ENCODE data around the gene GAS2L1.

GAS2L1 gene

GRCh38 chr22:29319072-29319471, 12.6 kb downstream of the GAS2L1 start:
- no peak for DNase-seq (ENCODE audit: low read depth)
- TF ChIP-seq, protein P1, sequence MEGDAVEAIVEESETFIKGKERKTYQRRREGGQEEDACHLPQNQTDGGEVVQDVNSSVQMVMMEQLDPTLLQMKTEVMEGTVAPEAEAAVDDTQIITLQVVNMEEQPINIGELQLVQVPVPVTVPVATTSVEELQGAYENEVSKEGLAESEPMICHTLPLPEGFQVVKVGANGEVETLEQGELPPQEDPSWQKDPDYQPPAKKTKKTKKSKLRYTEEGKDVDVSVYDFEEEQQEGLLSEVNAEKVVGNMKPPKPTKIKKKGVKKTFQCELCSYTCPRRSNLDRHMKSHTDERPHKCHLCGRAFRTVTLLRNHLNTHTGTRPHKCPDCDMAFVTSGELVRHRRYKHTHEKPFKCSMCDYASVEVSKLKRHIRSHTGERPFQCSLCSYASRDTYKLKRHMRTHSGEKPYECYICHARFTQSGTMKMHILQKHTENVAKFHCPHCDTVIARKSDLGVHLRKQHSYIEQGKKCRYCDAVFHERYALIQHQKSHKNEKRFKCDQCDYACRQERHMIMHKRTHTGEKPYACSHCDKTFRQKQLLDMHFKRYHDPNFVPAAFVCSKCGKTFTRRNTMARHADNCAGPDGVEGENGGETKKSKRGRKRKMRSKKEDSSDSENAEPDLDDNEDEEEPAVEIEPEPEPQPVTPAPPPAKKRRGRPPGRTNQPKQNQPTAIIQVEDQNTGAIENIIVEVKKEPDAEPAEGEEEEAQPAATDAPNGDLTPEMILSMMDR (IDR thresholded peaks at IDR 0.05; ENCODE audit: low read length, missing control alignments), result no peak
- no peak overlapping the region for H3K4me3 ChIP-seq (replicated peaks; ENCODE audit: low read depth, low read length)

- no peak overlapping the region for H3K4me3 ChIP-seq (replicated peaks; ENCODE audit: low read depth, low read length)
- no peak for DNase-seq (ENCODE audit: low read depth)
- TF ChIP-seq, protein P1 (IDR thresholded peaks at IDR 0.05; ENCODE audit: low read length, missing control alignments), result peak; percentile 26
Measured at GRCh38 chr22:29320546-29320945, 14.1 kb downstream of the GAS2L1 start.

GRCh38 chr22:29323641-29324040, 17.2 kb downstream of the GAS2L1 start:
- DNase-seq (ENCODE audit: low read depth), result no peak
- H3K4me3 ChIP-seq (replicated peaks; ENCODE audit: low read depth, low read length), result no peak overlapping the region
- TF ChIP-seq, protein P1 (IDR thresholded peaks at IDR 0.05; ENCODE audit: low read length, missing control alignments), result no peak

DNA sequence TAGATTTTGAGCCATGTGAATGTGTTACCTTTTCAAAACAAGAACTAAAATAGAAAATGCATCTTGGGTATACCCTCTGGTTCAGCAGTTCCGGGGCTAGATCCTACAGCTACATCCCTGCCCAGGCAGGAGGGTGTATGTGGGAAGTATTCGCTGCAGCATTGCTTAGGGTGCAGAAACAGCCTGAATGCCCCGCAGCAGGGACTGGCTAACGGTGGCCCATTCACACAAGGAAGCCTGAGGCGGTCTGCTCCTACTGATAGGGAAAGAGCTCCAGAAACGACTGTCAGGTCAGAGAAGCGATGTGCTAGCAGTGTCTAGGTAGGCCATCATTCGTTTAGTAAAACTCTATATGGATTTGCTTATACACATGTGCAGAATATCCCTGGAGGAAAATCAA, 18.9 kb downstream of the GAS2L1 start:
- H3K4me3 ChIP-seq (replicated peaks; ENCODE audit: low read depth, low read length), result no peak overlapping the region
- no peak for DNase-seq (ENCODE audit: low read depth)
- TF ChIP-seq, protein P1 (IDR thresholded peaks at IDR 0.05; ENCODE audit: low read length, missing control alignments), result no peak

DNA sequence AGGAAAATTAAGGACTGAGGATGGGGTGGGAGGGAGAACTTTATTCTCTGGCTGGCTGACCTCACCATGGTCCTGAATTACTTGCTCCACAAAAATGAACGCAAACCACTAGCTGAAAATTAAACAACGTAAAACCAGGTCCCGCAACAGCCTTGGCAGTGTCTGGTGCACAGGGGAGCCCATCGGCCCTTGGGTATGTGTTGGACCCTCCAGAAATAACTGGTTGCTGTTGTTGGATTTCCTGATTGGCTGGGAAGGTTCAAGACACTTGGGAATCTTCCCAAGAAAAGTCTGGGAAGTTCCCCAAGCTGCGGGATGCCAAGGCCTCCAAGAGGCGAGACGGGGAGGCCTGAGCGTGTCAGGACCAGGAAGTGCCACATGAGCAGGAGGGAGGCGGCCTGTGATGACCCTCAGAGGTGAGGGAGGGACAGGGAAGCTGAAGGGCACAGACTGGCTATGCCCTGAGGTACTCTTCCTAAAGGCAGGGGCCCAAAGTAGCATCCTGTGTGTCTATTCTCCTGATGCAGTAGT, 19.4 kb downstream of the GAS2L1 start:
- no peak overlapping the region for H3K4me3 ChIP-seq (replicated peaks; ENCODE audit: low read depth, low read length)
- DNase-seq (ENCODE audit: low read depth), result no peak
- TF ChIP-seq, protein P1 (IDR thresholded peaks at IDR 0.05; ENCODE audit: low read length, missing control alignments), result no peak

DNA sequence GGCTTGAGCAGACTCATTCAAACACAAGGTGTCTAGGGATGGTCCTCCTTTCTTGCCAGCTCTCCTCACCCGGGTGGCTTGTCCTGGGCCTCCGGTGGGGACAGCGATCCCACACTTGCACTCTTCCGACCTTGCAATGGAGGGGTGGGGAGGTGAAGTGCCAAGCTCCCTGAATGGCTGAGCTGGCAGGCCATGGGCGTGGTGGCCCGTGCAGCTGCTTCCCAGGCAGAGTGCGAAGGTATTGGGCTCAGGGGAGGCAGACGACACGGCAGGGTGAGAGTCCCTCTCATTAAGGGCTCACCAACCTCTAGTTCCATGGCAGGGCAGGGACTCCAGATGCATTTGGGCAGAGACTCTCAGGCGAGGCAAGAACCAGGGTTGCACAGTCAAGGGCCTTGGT, 20.0 kb downstream of the GAS2L1 start:
- H3K4me3 ChIP-seq (replicated peaks; ENCODE audit: low read depth, low read length), result no peak overlapping the region
- TF ChIP-seq, protein P1 (IDR thresholded peaks at IDR 0.05; ENCODE audit: low read length, missing control alignments), result no peak
- no peak for DNase-seq (ENCODE audit: low read depth)

GRCh38 chr22:29327089-29327764, 20.8 kb downstream of the GAS2L1 start:
- TF ChIP-seq, protein P1 (IDR thresholded peaks at IDR 0.05; ENCODE audit: low read length, missing control alignments), result no peak
- H3K4me3 ChIP-seq (replicated peaks; ENCODE audit: low read depth, low read length), result no peak overlapping the region
- DNase-seq (ENCODE audit: low read depth), result no peak

Data from fibroblast of pulmonary artery (primary cell).